HepG2 (cell line): ENCODE measurements around the gene DZIP1L. TPM values are rescaled to one million over a fixed set of nuclear protein-coding genes. Genes with fewer than 3 reads are reported as not detected.

Source experiments
- ATAC-seq: fragments of 200-7000 bp; cut with Tn5 transposase; 3 replicates; pipeline ENCODE4 v1.9.1; 2020; ENCODE audit warnings: mild to moderate bottlenecking, moderate library complexity
- BruUV-seq: library from RNA; stranded (reverse); fragments of 400-500 nt; replicated peaks from 2 replicates; lab custom pipeline; 2021; lab: Mats Ljungman, UMichigan
- CTCF ChIA-PET: fragments of 300-600 bp; formaldehyde crosslinking; extraction: SDS; loops from one replicate; lab custom pipeline; 2021; ENCODE audit warnings: low total read pairs, inconsistent platforms, low intra/inter-chr PET ratio; lab: Yijun Ruan, JAX
- POLR2A ChIA-PET: fragments of 350-600 bp; sonication (Branson Sonifier 250); formaldehyde crosslinking; loops from one replicate; lab custom pipeline; 2020; ENCODE audit warnings: antibody characterized with exemption, inconsistent platforms; lab: Yijun Ruan, JAX
- DNase-seq: peaks from one replicate; pipeline ENCODE4 v3.0.0-alpha.2; 2015; ENCODE audit warnings: low spot score
- FAIRE-seq: peaks from 3 replicates; lab custom pipeline; 2011; peaks lifted over from hg19 to GRCh38; lab: Jason Lieb, UNC
- H2AFZ ChIP-seq: one replicate; pipeline ENCODE4 v1.6.1; 2011; ENCODE audit warnings: low read length, inconsistent platforms
- H3K27ac ChIP-seq: fragments of 300-600 bp; 3 replicates; pipeline ENCODE4 v1.8.0; 2011; ENCODE audit warnings: mixed run types, mild to moderate bottlenecking, mixed read lengths, low read length, inconsistent platforms; ENCODE audit not compliant: insufficient read depth; ENCODE audit errors: extremely low read length
- H3K27me3 ChIP-seq, 2 experiments: fragments of 200-600 bp in 1 of 2; 2 replicates in 1 of 2; 3 replicates in 1 of 2; pipeline versions ENCODE4 v1.6.0 to v1.8.0; 2011; ENCODE audit warnings: low read length in 2 of 2, mild to moderate bottlenecking in 2 of 2, moderate library complexity in 2 of 2, inconsistent platforms in 1 of 2; ENCODE audit not compliant: insufficient read depth in 2 of 2, control insufficient read depth in 1 of 2
- H3K36me3 ChIP-seq, 2 experiments: fragments of 200-600 bp in 1 of 2; replicated peaks in 1 of 2; 2 replicates in 1 of 2; 3 replicates in 1 of 2; pipeline versions ENCODE4 v1.5.1 to v1.8.0; 2011; ENCODE audit warnings: low read length in 2 of 2, inconsistent platforms in 1 of 2; ENCODE audit not compliant: insufficient read depth in 2 of 2, control insufficient read depth in 1 of 2
- H3K4me1 ChIP-seq: 2 replicates; pipeline ENCODE4 v1.5.1; 2012; ENCODE audit warnings: low read length, inconsistent platforms; ENCODE audit not compliant: insufficient read depth
- H3K4me2 ChIP-seq: 2 replicates; pipeline ENCODE4 v1.6.0; 2011; ENCODE audit warnings: low read depth, low read length, inconsistent platforms
- H3K4me3 ChIP-seq, 3 experiments: fragments of 200-600 bp in 1 of 3; sonication (generic), shearing (Covaris generic) in 1 of 3; replicated peaks in 1 of 3; 2 replicates each; pipeline ENCODE4 v1.5.1; 2011 to 2016; ENCODE audit warnings: low read length in 3 of 3, inconsistent platforms in 2 of 3, low read depth in 2 of 3, mild to moderate bottlenecking in 2 of 3, control low read depth in 1 of 3, mixed read lengths in 1 of 3; ENCODE audit not compliant: insufficient read depth in 1 of 3
- H3K79me2 ChIP-seq: one replicate; pipeline ENCODE4 v1.6.1; 2011; ENCODE audit warnings: low read length, inconsistent platforms; ENCODE audit not compliant: insufficient read depth
- H3K9ac ChIP-seq: 2 replicates; pipeline ENCODE4 v1.6.0; 2011; ENCODE audit warnings: mild to moderate bottlenecking, low read depth, low read length, inconsistent platforms; ENCODE audit not compliant: insufficient read depth
- H3K9me3 ChIP-seq: 2 replicates; pipeline ENCODE4 v1.5.1; 2012; ENCODE audit warnings: mild to moderate bottlenecking, low read length
- H4K20me1 ChIP-seq: 2 replicates; pipeline ENCODE4 v1.6.0; 2011; ENCODE audit warnings: inconsistent platforms, mild to moderate bottlenecking, low read length, moderate library complexity; ENCODE audit not compliant: insufficient read depth
- ATAD3A ChIP-seq: sonication (generic); formaldehyde crosslinking; IDR thresholded peaks from 2 replicates; pipeline ENCODE4 v1.4.0; 2020; ENCODE audit warnings: missing genetic modification reagents
- BRF2 ChIP-seq: sonication (generic); formaldehyde crosslinking; IDR thresholded peaks from 2 replicates; pipeline ENCODE4 v1.8.1; 2022; ENCODE audit warnings: mild to moderate bottlenecking, missing genetic modification reagents
- CREM ChIP-seq, 2 experiments: sonication (generic) in 1 of 2; formaldehyde crosslinking in 1 of 2; IDR thresholded peaks; 2 replicates each; pipeline versions ENCODE4 v1.4.0 to v1.6.1; 2016 to 2020; ENCODE audit warnings: antibody characterized with exemption in 1 of 2, mild to moderate bottlenecking in 1 of 2, missing genetic modification reagents in 1 of 2
- KDM2A ChIP-seq: sonication (generic); formaldehyde crosslinking; IDR thresholded peaks from 2 replicates; pipeline ENCODE4 v1.4.0; 2020; ENCODE audit warnings: low read depth, missing genetic modification reagents, borderline replicate concordance
- MIER2 ChIP-seq: IDR thresholded peaks from 2 replicates; pipeline ENCODE4 v1.6.1; 2016; ENCODE audit warnings: missing biosample characterization, missing genetic modification reagents
- MNT ChIP-seq: fragments of 450-650 bp; IDR thresholded peaks from 2 replicates; pipeline ENCODE4 v1.6.1; 2016
- NFKBIZ ChIP-seq: IDR thresholded peaks from 2 replicates; pipeline ENCODE4 v1.6.1; 2018; ENCODE audit warnings: missing genetic modification reagents, missing compliant biosample characterization
- SIN3B ChIP-seq: fragments of 150-350 bp; IDR thresholded peaks from 2 replicates; pipeline ENCODE4 v1.6.1; 2014; ENCODE audit warnings: low read length
- SOX5 ChIP-seq: IDR thresholded peaks from 2 replicates; pipeline ENCODE4 v1.6.1; 2016; ENCODE audit warnings: borderline replicate concordance
- SP5 ChIP-seq: IDR thresholded peaks from 2 replicates; pipeline ENCODE4 v1.6.1; 2016; ENCODE audit warnings: low read depth, borderline replicate concordance
- ZC3H4 ChIP-seq: sonication (generic); formaldehyde crosslinking; IDR thresholded peaks from 2 replicates; pipeline ENCODE4 v1.4.0; 2020; ENCODE audit warnings: missing genetic modification reagents, borderline replicate concordance
- ZNF18 ChIP-seq: sonication (generic); formaldehyde crosslinking; IDR thresholded peaks from 2 replicates; pipeline ENCODE4 v1.8.0; 2022; ENCODE audit warnings: mild to moderate bottlenecking, missing genetic modification reagents; ENCODE audit not compliant: insufficient replicate concordance
- ZNF230 ChIP-seq: sonication (generic); formaldehyde crosslinking; IDR thresholded peaks from 2 replicates; pipeline ENCODE4 v1.4.0; 2020; ENCODE audit warnings: mild to moderate bottlenecking, missing genetic modification reagents
- ZNF501 ChIP-seq: sonication (generic); formaldehyde crosslinking; IDR thresholded peaks from 2 replicates; pipeline ENCODE4 v1.5.1; 2020; ENCODE audit warnings: mild to moderate bottlenecking, moderate library complexity, missing genetic modification reagents
- ZNF607 ChIP-seq: sonication (generic); formaldehyde crosslinking; IDR thresholded peaks from 2 replicates; pipeline ENCODE4 v1.5.1; 2020; ENCODE audit warnings: missing genetic modification reagents, mild to moderate bottlenecking, borderline replicate concordance
- ZSCAN31 ChIP-seq: sonication (generic); formaldehyde crosslinking; IDR thresholded peaks from 2 replicates; pipeline ENCODE4 v1.5.0; 2020; ENCODE audit warnings: low read depth, mild to moderate bottlenecking, missing genetic modification reagents
- WGBS: methylation state at CpG from one replicate; pipeline ENCODE4 v1.1.6; 2017; ENCODE audit warnings: low lambda C conversion rate; 5-methylcytosine and 5-hydroxymethylcytosine counted together
- in situ Hi-C: cut with HindIII; loops from 2 replicates; pipeline ENCODE4 v1.10.0; 2017; ENCODE audit warnings: low pct_unique_long_range_greater_than_20kb; ENCODE audit not compliant: extremely low pct_ligation_motif_present
- intact Hi-C: fragments of 100-400 bp; cut with micrococcal nuclease; formaldehyde crosslinking; loops from one replicate; pipeline ENCODE4 v1.10.0; 2022; ENCODE audit not compliant: unreplicated experiment
- polyA plus RNA-seq, 8 experiments: library from polyadenylated mRNA; depleted of rRNA in 3 of 8; stranded (reverse) in 7 of 8; unstranded in 1 of 8; fragments of >200 nt; fragmentation: Illumina TruSeq in 4 of 8; extraction: Trizol in 4 of 8; gene quantifications; 2 replicates each; pipeline versions ENCODE4 v1.2.1 to v1.2.3, GENCODE V29; 2011 to 2016; ENCODE audit warnings: low read depth in 4 of 8, missing spikeins in 1 of 8, mixed read lengths in 1 of 8; ENCODE audit not compliant: insufficient read depth in 1 of 8
- total RNA-seq, 5 experiments: library from RNA; depleted of rRNA; stranded (reverse); fragments of >200 nt; fragmentation: Illumina TruSeq; extraction: Trizol; gene quantifications; 2 replicates each; pipeline ENCODE4 v1.2.3, GENCODE V29; 2016; ENCODE audit warnings: low read depth in 1 of 5
- TF ChIP-seq, protein P1 (sequence below): sonication (generic); formaldehyde crosslinking; IDR thresholded peaks from 2 replicates; pipeline ENCODE4 v1.4.0; 2020; ENCODE audit warnings: mild to moderate bottlenecking, missing genetic modification reagents
- TF ChIP-seq, protein P2 (sequence below): sonication (generic); formaldehyde crosslinking; IDR thresholded peaks from 2 replicates; pipeline ENCODE4 v1.4.0; 2020; ENCODE audit warnings: missing genetic modification reagents, borderline replicate concordance

The DZIP1L gene
- total and polyA plus RNA-seq, 2 of the 13 experiments (the other 11 are each of a cell fraction or from before 2014, with no cell fraction given) = 0.90 to 1.2 TPM

GRCh38 chr3:138093721-138094120 is 21.7 kb downstream of the DZIP1L start:
- H3K4me3 ChIP-seq = no peak overlapping the region
- H3K4me2 ChIP-seq = no peak overlapping the region
- no peaks in the 10 kb centered on the region; a peak in 1 of 5 replicates for H3K27me3 ChIP-seq
- ChIA-PET CTCF (no interaction called here), POLR2A (no interaction called here)
- H3K4me1 ChIP-seq = no peaks in the 10 kb centered on the region
- H3K9me3 ChIP-seq = no peaks in the 10 kb centered on the region
- in situ Hi-C loops = no loop called here
- ATAC-seq = no peak
- no peaks in the 10 kb centered on the region for H3K79me2 ChIP-seq
- intact Hi-C loops = no loop called here
- no peak for DNase-seq
- H4K20me1 ChIP-seq = no peaks in the 10 kb centered on the region
- no TSS peak for BruUV-seq
- H3K27ac ChIP-seq = no peak overlapping the region
- H3K36me3 ChIP-seq = no peaks in the 10 kb centered on the region
- TF ChIP-seq ZNF230 (CRISPR knock-in tag) (no peak), ZC3H4 (CRISPR knock-in tag) (no peak), ZNF501 (CRISPR knock-in tag) (no peak), ZNF18 (CRISPR knock-in tag) (no peak), MNT (no peak), NFKBIZ (CRISPR knock-in tag) (no peak), ZNF607 (CRISPR knock-in tag) (no peak), ATAD3A (CRISPR knock-in tag) (no peak), CREM (IDR thresholded peaks at IDR 0.05) (no peak), CREM (CRISPR knock-in tag; IDR thresholded peaks at IDR 0.05) (no peak), ZSCAN31 (CRISPR knock-in tag) (no peak), BRF2 (no peak), SIN3B (no peak), SP5 (CRISPR knock-in tag) (no peak), SOX5 (CRISPR knock-in tag) (no peak), KDM2A (CRISPR knock-in tag) (no peak), MIER2 (CRISPR knock-in tag) (no peak)
- TF ChIP-seq, protein P1, sequence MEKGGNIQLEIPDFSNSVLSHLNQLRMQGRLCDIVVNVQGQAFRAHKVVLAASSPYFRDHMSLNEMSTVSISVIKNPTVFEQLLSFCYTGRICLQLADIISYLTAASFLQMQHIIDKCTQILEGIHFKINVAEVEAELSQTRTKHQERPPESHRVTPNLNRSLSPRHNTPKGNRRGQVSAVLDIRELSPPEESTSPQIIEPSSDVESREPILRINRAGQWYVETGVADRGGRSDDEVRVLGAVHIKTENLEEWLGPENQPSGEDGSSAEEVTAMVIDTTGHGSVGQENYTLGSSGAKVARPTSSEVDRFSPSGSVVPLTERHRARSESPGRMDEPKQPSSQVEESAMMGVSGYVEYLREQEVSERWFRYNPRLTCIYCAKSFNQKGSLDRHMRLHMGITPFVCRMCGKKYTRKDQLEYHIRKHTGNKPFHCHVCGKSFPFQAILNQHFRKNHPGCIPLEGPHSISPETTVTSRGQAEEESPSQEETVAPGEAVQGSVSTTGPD (CRISPR knock-in tag) = no peak
- TF ChIP-seq, protein P2, sequence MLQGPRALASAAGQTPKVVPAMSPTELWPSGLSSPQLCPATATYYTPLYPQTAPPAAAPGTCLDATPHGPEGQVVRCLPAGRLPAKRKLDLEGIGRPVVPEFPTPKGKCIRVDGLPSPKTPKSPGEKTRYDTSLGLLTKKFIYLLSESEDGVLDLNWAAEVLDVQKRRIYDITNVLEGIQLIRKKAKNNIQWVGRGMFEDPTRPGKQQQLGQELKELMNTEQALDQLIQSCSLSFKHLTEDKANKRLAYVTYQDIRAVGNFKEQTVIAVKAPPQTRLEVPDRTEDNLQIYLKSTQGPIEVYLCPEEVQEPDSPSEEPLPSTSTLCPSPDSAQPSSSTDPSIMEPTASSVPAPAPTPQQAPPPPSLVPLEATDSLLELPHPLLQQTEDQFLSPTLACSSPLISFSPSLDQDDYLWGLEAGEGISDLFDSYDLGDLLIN (CRISPR knock-in tag) = no peak
- TF ChIP-seq, all 625 proteins: peak for 0
- Histone ChIP-seq H2AFZ (no peak overlapping the region), H3K9ac (no peak overlapping the region)
- no peak for FAIRE-seq
- 61% methylated on average over 2 of the region's 2 CpGs for WGBS
